HG02763 (cell line): ENCODE results near the gene IGSF3.
"Not testable (repeated sequence)": the region's sequence is repeated elsewhere in the genome, so short reads cannot be mapped to it uniquely, and the experiment has no call there.

ENCODE experiments used
- ATAC-seq: cut with Tn5 transposase; IDR thresholded peaks from one replicate; pipeline ENCODE4 v1.9.1; 2021; ENCODE audit warnings: mild to moderate bottlenecking, moderate library complexity; ENCODE audit not compliant: unreplicated experiment

Gene IGSF3

DNA sequence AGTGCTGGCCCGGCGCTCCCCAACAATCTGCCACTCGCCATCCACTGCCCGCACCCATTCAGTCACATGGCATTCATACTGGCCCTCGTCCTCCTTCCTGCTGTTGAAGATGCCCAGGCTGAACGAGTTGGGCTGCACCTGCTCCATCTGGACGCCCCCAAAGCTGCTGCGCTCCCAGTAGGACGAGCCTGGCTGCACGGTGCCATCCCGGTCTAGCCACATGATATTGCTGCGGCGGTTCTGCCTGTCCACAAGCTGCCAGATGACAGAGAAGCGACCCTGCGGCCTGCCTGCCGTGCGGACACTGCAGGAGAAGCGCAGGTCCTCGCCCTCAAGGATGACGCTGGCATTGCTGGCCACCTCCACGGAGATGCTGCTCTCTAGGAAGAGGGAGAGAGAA, 63.9 kb downstream of the IGSF3 start:
- ATAC-seq = not testable (repeated sequence)

DNA sequence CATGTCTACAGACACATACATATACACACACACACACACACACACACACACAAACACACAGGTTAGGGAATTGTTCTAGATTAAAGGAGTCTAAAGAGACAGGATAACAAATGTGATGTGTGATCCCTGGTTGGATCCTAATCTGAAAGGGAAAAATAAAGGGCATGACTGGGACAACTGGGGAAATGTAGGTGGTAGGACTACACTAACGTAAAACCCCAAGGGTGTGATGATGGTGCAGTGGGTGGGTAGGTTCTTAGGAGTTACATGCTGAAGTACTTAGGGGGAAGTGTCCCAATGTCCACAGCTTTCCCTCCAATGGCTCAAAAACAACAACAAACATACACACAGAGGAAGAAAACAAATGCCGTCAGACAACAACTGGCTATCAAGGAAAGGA, 68.2 kb downstream of the IGSF3 start:
- not testable (repeated sequence) for ATAC-seq

DNA sequence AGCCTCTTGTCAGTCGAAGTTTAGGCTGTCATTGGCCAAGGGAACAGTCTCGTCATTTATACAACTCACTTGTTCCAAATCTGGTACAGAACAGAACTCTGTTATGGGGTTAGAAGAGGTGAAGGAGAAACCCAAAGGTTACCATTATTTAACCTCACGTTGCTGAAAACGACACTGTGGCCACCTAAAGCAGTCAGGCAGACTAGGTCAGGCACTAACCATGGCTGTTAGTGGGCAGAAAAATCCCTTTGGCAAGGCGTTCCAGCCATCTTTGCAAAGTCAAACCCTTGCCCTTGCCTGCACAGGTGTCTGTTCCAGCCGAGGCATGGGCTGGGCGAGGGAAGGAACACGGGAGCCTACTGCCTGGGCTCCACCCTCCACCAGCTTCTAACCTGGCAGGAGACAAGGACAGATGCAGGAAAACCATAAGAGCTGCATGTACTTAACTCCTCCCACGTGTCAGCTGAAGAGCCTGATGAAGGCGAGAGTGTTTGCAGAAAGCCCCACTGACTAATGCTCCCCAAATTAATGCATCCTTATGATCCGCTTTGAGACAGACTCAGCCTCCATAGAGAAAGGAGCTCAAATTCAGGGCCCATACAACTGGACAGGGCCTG, 69.0 kb downstream of the IGSF3 start:
- ATAC-seq = not testable (repeated sequence)

- ATAC-seq = peak; percentile 74
Observed at GRCh38 chr1:116597388-116597787, 70.1 kb downstream of the IGSF3 start.

- not testable (repeated sequence) for ATAC-seq
Observed at GRCh38 chr1:116596742-116597307, 70.7 kb downstream of the IGSF3 start.

DNA sequence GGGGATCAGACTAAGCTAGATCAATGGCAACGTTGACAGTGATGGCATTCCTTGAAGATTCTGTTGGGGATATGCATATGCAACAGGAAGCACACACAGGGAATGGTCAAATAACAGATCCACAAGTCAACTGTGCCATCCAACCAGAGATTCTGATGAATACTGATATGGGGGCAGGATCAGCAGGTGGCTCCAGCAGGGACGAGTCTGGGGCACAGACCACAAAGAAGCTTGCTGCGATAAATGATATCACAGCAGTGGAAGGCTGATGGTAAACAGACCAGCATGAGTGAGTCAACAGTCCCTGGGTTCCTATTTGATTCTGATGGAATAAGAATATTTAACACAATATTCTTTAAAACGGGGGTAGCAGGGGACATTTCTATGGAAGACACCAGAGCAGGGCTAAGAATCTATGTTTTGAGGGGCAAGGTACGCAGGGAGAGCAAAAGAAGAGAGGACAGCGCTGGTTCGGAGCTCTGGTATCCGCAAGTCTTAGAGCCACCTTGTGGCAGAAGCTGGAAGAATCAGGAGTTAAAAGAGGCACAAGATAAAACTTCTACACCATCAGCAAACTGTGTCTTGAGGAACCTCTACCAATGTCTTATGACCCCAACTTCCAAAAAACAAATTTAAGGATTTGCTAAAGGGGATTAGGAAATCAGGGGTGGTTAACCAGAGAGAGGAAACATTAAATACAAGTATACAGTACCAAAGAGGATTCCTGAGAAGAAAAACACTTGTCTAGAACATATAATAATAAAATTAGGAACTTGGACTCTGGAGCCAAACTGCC, 71.4 kb downstream of the IGSF3 start:
- not testable (repeated sequence) for ATAC-seq

DNA sequence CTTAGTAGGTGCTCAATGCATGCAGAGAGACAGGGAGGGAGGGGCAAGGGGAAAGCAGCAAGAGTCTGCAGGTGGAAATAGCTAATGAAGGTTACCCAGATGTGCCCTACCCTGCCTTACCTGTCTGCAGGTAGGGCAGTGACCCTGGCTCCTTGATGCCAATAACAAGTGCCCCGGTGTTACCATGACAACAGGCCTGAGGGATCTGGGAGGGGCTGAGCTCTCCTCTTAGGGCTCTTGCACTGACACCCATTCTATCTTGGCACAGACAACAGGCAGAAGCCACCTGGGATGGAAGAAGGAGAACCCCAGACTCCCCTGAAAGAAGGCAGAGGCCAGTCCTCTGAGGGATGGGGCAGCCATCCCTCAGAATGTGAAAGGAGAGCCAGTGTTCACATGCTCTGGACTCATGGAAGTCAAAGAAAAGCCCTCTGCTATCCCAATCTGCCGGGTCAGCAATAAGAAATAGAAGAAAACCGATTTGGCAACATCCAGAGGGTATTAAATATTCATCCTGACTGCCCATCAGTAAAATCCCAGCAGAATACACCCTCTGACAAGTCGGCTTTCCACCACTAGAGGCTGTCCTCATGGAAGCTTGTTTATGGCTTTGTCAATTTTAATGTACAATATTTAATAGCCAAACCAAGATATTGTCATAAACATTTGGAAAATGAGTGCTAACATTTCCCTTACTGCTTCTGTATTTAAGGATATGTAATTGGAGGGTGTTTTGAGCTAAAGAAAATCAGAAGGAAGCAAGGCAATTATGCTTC, 72.3 kb downstream of the IGSF3 start:
- not testable (repeated sequence) for ATAC-seq

DNA sequence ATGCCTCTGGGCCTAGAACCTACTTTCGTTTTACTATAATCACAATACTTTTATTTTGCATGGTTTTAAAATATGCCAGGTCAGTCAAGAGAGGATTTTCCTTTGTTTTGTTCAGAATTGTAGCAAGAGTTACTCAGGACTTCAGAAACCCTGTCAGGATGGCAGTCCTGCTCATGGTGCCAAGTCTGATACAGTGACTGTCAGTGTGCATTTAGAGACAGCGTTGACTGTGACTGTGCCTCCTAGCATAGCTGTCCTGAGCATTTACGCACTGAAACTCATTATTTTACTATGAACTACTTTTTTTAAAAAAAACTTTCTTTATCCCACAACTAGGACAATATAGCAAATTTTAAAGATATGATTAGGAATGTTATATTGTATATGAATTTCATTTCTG, 73.6 kb downstream of the IGSF3 start:
- not testable (repeated sequence) for ATAC-seq

- not testable (repeated sequence) for ATAC-seq
Observed at GRCh38 chr1:116593401-116593800, 74.1 kb downstream of the IGSF3 start.

DNA sequence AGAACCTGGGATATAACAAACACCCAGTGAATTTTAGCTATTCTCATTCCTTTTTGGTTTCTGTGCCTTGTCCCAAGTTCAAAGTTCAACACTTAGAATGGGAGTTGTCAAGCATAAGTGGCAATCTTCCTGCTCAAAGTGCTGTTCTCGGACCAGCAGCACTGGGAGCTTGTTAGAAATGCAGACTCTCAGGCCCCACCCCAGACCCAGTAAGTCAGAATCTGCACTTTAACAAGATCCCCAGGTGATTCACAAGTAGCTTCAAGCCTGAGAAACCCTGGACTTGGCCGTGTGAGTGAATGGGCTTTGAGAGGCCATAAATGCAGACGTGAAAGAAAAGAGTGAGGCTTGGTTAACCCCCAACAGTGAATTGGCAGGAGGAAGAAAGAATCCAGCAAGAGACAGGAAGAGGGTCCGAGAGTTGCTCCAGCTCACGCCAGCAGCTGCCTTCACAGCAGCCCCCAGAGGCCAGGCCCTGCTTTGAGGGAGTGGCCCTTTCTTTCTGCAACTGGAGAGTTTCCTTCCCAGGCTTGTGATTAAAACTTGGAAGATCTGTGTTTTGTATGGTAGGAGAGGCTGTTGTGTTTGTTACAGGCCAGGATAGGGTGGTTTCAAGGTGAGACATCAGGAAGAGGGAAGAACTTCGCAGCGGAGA, 75.5 kb downstream of the IGSF3 start:
- ATAC-seq = not testable (repeated sequence)

DNA sequence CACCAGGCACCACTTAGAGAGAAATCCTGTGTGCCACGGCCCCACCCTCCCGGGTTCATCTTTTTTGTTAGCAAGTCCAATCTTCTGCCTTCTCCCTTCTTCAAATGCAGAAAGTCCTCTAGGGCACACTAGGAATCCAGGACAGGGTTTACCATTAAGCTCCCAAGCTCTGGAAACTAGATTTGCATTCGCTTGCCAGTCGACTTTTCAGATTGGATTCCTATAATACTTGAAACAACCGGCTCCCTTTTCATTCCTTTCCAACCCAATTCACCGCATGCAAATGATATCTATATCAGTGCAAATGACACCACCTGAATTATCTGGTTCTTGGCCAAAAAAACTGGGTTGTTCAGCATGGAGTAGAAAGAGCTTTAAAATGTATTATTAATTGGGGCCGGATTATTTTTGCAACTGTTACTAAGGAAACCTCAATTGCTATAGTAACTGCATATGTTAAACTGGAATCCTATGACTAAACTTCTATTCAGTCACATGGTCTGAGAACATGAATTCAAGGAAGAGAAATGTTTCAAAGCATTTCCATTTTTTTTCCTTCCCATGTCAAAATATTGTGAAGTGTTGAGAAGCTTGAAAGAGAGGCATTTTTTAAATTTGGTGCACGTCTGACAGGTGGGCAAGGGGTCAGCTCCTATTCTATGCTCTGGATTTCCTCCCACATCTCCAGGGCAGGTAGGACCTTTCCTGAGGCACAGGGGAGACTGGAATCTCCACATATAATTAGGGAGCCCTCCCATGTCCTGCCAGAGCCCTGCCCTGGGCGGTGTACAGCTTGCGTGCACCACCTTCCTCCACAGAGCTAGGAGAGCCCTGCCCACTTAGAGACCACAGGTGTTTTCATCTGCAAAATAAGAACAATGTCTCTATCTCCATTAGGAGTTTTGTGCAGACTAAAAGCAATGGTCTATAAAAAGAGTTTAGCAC, 76.3 kb downstream of the IGSF3 start:
- not testable (repeated sequence) for ATAC-seq

- not testable (repeated sequence) for ATAC-seq
Observed at GRCh38 chr1:116590359-116591005, 77.1 kb downstream of the IGSF3 start.

GRCh38 chr1:116589101-116589735, 78.3 kb downstream of the IGSF3 start:
- not testable (repeated sequence) for ATAC-seq

GRCh38 chr1:116587501-116588227, 79.9 kb downstream of the IGSF3 start:
- no peak for ATAC-seq

GRCh38 chr1:116586741-116587143, 80.8 kb downstream of the IGSF3 start:
- no peak for ATAC-seq

GRCh38 chr1:116585886-116586285, 81.6 kb downstream of the IGSF3 start:
- no peak for ATAC-seq

DNA sequence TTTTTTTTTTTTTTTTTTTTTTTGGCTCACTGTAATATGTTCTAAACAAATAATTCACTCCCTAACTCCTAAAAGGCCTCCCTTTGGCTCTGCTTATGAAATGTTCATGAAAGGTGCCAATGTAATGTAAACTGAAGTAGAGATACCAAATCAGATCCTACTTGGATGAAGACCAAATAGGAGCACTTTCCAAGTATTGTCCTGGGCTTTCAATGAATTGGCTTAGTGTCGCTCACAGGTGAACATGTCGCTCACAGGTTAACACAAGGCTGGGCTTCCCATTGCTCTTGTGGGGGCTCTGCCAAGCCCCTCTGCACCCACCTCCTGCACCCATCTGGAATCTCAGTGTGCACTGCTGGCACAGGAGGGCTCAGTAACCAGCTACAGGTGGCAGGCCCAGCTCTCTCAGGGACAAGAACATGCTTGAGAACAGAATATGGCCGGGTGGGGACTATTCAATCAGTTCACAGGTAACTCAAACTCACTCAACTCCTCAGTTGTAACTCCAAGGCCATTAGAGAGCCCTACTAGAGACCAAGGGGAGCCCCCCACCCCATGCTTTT, 86.1 kb downstream of the IGSF3 start:
- no peak for ATAC-seq
